Activated gamma-delta T cell treated with Interleukin-2 at 50 U/mL for 16 hours (primary cell): ENCODE results near the gene XIRP1.
A peak's percentile ranks its signal among the peaks of the same experiment; 100 is the strongest.
"Not testable (repeated sequence)": the region's sequence is repeated elsewhere in the genome, so short reads cannot be mapped to it uniquely, and the experiment has no call there.

Source experiments
- DNase-seq: peaks from one replicate; pipeline ENCODE4 v3.0.0-alpha.2; 2020

XIRP1 gene

GRCh38 chr3:39184081-39184967 lies 8.1 kb downstream of the XIRP1 start:
- no peak for DNase-seq

- no peak for DNase-seq
Measured at GRCh38 chr3:39183211-39184080, 8.9 kb downstream of the XIRP1 start.

DNA sequence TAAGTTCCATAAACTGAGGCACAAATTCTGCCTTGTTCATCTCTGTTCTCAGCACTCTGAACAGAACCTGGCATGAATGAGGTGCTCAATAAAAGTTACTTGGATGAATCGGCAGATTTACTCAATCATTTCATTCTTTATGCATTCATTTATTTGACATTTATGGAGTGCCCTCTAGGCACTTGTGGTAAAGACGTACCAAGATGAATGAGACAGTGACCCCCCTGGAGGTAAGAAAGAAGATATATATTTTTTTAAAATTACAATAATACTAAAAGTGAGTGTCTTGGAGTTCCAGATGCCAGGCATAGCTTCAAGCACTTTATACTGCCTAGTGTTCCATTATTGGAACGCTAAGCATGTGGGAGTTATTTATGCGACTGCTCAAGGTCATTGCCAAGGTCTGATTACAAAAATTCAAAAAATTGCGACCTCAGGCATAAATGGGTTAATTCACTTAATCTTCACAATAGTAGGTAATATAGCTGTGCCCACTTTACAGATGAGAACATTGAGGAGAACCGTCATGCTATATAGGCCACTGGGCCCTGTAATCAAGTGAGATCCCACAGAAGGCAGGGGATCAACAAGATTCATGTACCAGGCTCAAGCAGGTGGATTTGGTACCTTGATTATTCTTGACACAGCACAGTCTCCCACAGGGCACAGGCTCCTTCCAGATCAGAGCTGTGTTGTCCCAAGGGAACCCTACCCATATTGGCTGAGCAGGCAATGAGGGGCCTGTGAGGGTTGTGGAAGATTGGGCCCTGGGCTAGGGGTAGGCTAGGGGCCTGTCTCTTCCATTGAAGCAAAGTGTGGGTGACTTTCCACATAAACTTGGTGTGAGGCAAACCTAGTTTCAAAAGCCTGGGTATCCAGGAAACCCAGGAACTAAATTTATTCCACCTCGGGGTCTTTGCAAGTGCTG lies 10.7 kb downstream of the XIRP1 start:
- no peak for DNase-seq

- DNase-seq = peak; percentile 85
Measured at GRCh38 chr3:39180546-39181346, 11.6 kb downstream of the XIRP1 start.

GRCh38 chr3:39180183-39180545 lies 12.2 kb downstream of the XIRP1 start:
- DNase-seq = no peak

GRCh38 chr3:39178553-39178952 lies 13.8 kb downstream of the XIRP1 start:
- DNase-seq = no peak

DNA sequence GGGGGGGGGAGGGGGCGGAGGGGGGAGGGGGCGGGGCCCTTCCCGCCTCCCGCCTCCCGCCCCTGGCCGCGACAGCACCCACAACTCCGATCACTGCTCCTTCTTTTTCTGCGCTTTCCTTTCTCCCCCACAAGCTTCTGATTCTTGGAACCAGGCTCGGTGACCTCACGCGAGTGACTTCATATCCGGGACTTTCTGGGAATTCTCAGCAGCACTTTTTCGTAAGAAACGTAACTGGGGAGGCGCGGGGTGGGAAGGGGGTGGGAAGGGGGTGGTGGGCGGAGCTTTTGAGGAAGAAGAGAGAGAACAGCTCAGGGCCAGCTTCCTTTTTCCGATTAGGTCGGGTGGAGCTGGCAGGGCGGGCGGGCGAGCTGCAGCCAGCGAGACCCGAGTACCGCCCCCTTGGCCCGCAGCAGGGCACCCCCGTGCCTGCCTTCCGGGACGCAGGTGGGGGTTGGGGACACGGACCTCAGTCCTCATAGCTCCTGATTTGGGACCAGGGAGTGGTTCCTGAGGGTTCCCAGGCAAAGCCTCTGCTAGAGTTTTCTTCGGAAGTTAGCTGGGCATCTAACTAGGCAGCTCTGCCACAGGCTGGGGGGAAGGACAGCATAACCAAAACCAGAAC lies 14.6 kb downstream of the XIRP1 start:
- DNase-seq = peak; percentile 50

DNA sequence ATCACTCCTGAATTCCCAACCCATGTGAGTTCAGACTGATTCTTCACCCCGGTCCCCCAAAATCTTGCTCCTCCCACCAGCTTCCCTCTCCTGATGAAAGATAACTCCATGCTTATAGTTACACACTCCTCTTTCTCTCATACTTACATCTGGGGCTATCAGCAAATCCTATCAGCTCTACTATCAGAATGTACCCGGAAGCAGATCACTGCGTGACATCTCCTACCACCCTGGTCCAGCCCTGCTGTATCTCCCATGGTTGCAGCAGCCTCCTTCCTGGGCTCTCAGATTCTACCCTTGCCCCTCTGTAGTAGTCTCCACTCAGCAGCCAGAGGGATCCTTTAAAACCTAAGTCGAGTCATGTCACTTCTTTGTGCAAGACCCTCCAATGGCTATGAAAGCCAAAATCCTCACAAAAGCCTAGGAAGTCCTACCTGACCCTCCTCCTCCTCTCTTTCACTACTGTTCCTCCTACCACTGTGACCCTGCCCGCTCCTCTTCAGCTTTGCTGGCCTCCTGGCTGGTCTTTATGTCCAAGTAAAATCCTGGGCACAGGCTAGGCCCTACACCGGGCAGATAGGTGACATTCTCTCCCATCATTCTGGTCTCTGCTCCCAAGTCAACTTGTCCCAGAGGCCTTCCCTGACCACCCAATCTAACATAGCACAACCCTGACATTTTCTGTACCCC lies 16.2 kb downstream of the XIRP1 start:
- no peak for DNase-seq

GRCh38 chr3:39173318-39174125 lies 18.9 kb downstream of the XIRP1 start:
- DNase-seq = no peak

- no peak for DNase-seq
Measured at GRCh38 chr3:39171860-39172259, 20.5 kb downstream of the XIRP1 start.

GRCh38 chr3:39170877-39171276 lies 21.5 kb downstream of the XIRP1 start:
- not testable (repeated sequence) for DNase-seq

DNA sequence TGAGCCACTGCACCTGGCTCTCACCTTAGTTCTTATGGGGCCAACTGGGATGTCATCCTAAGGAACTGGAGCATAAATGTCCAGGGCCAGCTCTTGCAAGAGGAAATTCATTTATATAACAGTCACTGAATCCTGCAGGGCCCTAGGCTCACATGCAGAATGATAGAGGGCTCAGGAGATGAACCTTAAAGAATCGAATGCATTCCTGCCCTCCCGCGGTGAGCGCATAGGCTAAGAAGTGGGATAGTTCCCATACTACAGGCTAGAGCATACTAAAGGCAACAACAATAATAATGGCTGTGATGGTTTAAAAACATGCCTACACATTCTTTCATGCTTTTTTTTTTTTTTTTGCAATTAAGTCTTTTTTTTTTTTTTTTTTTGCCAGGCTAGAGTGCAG lies 21.9 kb downstream of the XIRP1 start:
- DNase-seq = no peak

GRCh38 chr3:39169712-39170111 lies 22.7 kb downstream of the XIRP1 start:
- no peak for DNase-seq

GRCh38 chr3:39168156-39168780 lies 24.1 kb downstream of the XIRP1 start:
- no peak for DNase-seq

GRCh38 chr3:39166932-39167532 lies 25.4 kb downstream of the XIRP1 start:
- DNase-seq = no peak

DNA sequence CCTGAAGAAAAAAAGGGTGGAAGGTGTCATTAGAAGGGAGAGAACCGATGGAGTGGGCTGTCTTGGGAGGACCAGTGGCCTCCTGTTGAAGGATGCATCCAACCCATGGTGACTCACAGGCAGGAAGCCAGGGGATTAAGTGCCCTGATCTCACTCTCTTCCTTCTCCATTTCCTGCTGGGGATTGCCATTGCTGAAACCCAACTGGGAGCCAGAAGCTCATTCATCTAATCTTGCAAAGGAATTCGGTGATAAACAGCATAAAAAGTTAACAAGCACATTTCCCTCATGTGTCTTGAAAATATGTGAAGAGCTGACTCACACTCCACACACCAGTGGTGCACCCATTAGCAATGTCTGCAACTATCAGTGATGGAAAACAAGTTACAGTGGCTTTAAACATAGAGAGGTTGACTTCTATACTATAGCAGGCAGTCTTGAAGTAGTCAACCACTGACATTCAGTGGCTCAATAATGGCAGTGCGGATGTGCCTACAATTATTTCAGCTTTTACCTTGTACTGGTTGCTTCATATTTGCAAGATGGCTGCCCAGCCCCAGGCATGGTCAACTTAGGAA lies 26.2 kb downstream of the XIRP1 start:
- no peak for DNase-seq

DNA sequence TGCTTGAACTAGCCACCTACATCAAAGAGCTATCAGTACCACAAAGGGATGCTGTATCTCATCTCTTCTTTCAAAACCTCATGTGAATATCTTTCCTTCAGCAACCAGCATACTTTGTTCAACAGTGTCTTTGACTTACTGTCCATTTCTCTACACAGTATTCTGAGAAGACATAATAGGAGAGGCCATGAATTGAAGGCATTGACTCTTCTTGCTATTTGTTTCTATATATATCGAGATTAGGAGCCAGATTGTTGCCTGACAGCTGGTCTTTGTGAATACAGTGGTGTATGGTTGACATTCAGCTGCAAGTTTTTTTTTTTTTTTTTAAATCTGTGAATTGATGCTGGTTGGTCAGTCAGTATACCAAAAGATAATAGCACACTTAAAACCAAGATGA lies 26.9 kb downstream of the XIRP1 start:
- DNase-seq = no peak

GRCh38 chr3:39164414-39164813 lies 28.0 kb downstream of the XIRP1 start:
- DNase-seq = no peak
